Measurements from ENCODE around the gene ZNF765.
"Not testable (repeated sequence)": the region's sequence is repeated elsewhere in the genome, so short reads cannot be mapped to it uniquely, and the experiment has no call there.

GRCh38 chr19:53420520-53421315 lies 25.8 kb downstream of the ZNF765 start:
- TF ChIP-seq POLR2A, CTCF (IDR thresholded peaks at IDR 0.05): not testable (repeated sequence)

All from ovary (tissue), 3 donors.